Right atrium auricular region (tissue), 2 donors: ENCODE results near the gene MAN2A2. TPM values are rescaled to one million over a fixed set of nuclear protein-coding genes. Genes with fewer than 3 reads are reported as not detected.

Experiments used
- DNase-seq: peaks from one replicate; pipeline ENCODE4 v3.0.0-alpha.2; 2019; ENCODE audit warnings: low spot score
- H3K27ac ChIP-seq, 2 donors: fragments of 200-600 bp; sonication (generic); 1 replicate in 1 of 2; 2 replicates in 1 of 2; pipeline ENCODE4 v1.5.1; 2016 to 2019
- H3K27me3 ChIP-seq, 2 donors: fragments of 200-600 bp; sonication (generic); one replicate each; pipeline versions ENCODE4 v1.5.1 to v1.6.0; 2017 to 2019
- H3K36me3 ChIP-seq: fragments of 200-600 bp; sonication (generic); one replicate; pipeline ENCODE4 v1.5.1; 2016
- H3K4me1 ChIP-seq, 2 donors: fragments of 200-600 bp; sonication (generic); one replicate each; pipeline versions ENCODE4 v1.5.1 to v1.6.0; 2017 to 2019
- H3K4me3 ChIP-seq, 2 donors: fragments of 200-600 bp; sonication (generic); 1 replicate in 1 of 2; 2 replicates in 1 of 2; pipeline ENCODE4 v1.5.1; 2017 to 2019; ENCODE audit warnings: mild to moderate bottlenecking in 1 of 2, moderate library complexity in 1 of 2
- H3K9me3 ChIP-seq, 2 donors: fragments of 200-600 bp; sonication (generic); one replicate each; pipeline ENCODE4 v1.5.1; 2019
- CTCF ChIP-seq, 2 donors: fragments of 200-600 bp; sonication (generic); IDR thresholded peaks; one replicate each; pipeline ENCODE4 v1.5.1; 2019; ENCODE audit warnings: antibody characterized with exemption in 2 of 2
- total RNA-seq, 2 donors: library from RNA; depleted of rRNA; stranded (reverse); fragments of >200 nt; gene quantifications; one replicate each; pipeline ENCODE4 v1.1.0, GENCODE V29; 2016

MAN2A2 gene
- total RNA-seq, 2 donors from 2014 or later = 41.7 to 42.3 TPM

DNA sequence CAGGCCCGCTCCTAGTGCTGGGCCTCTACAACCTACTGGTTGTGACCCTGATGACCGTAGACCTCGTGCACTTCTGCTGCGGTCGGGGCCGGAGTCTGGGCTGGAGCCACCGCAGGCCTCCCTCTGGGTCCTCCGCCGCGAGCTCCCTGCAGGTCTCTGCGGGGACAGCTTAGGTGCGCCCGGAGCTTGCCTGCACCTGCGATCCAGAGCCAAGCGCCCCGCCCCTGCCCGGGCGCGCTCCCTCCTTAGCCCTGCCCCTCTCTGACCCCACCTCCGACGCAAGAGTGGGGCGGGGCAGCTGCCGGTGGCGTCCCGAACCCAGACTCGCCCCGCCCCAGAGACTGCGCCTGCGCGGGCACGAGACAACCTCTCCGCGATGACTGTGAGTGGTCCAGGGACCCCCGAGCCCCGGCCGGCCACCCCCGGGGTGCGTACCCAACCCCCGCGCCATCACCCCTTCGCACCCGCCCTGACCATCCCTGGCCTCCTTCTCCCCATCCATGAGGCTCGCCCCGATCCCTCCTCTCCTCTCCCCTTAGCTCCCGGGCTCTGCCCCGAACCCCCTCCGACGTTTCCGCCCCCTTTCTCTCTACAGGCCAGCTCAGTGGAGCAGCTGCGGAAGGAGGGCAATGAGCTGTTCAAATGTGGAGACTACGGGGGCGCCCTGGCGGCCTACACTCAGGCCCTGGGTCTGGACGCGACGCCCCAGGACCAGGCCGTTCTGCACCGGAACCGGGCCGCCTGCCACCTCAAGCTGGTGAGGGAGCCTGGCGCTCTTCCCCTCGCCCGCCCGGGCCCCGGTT, 32.0 kb downstream of the MAN2A2 start, which contains the start of gene UNC45A:
Gene UNC45A, plus strand, starts transcription at position 337 of the 803 bp plus-strand sequence. Its CDS starts 40 bp downstream, at position 377.
- Histone ChIP-seq H3K4me1 (peaks cover 0 to 49% of the 10 kb centered on the region in 2 donors), H3K27me3 (no peaks in the 10 kb centered on the region)

GRCh38 chr15:90936823-90937222, 33.7 kb downstream of the MAN2A2 start:
- Histone ChIP-seq H3K4me1 (peaks cover 0 to 33% of the 10 kb centered on the region in 2 donors), H3K36me3 (peaks cover 39% of the 10 kb centered on the region), H3K27me3 (no peaks in the 10 kb centered on the region), H3K27ac (no peak overlapping the region), H3K4me3 (no peak overlapping the region), H3K9me3 (no peaks in the 10 kb centered on the region)
- no peak for TF ChIP-seq CTCF (IDR thresholded peaks at IDR 0.05)
- DNase-seq = no peak

More for the DNA sequence above, 32.0 kb downstream of the MAN2A2 start, which contains the start of gene UNC45A:
- Histone ChIP-seq H3K4me3 (peak within 1 kb of the TSS; percentile 62 to 80), H3K27ac (peak within 1 kb of the TSS; percentile 81 to 86), H3K9me3 (no peaks in the 10 kb centered on the region), H3K36me3 (peaks cover 22% of the 10 kb centered on the region)
- DNase-seq = peak; percentile 88
- TF ChIP-seq CTCF (IDR thresholded peaks at IDR 0.05) = no peak

DNA sequence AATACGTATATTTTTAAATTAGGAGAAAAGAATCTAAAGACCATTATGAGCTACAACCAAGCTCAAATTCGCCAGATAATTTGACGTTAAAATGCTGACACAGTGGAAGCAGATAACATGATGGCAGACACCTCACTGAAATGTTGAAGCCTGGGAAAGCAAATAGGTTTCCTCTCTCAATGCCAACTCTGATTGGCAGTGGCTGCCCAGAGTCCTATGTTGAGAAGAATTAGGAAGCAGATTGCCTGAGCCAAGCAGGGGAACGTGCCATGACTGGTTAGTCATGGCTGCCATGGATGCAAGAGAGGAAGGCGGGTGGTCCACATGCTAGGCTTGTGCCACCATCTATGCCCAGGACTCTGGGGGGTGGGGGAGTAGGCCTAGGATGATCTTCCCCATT, 35.2 kb downstream of the MAN2A2 start:
- peaks cover 0 to 25% of the 10 kb centered on the region in 2 donors for H3K4me1 ChIP-seq
- no peak overlapping the region for H3K4me3 ChIP-seq
- no peak for TF ChIP-seq CTCF (IDR thresholded peaks at IDR 0.05)
- no peaks in the 10 kb centered on the region for H3K27me3 ChIP-seq
- H3K9me3 ChIP-seq = no peaks in the 10 kb centered on the region
- peaks cover 53% of the 10 kb centered on the region for H3K36me3 ChIP-seq
- DNase-seq = no peak
- no peak overlapping the region for H3K27ac ChIP-seq

GRCh38 chr15:90939756-90940155, 36.7 kb downstream of the MAN2A2 start:
- Histone ChIP-seq H3K27me3 (no peaks in the 10 kb centered on the region), H3K36me3 (peaks cover 68% of the 10 kb centered on the region), H3K4me1 (peaks cover 0 to 15% of the 10 kb centered on the region in 2 donors), H3K4me3 (no peak overlapping the region), H3K9me3 (no peaks in the 10 kb centered on the region), H3K27ac (no peak overlapping the region)
- TF ChIP-seq CTCF (IDR thresholded peaks at IDR 0.05) = no peak
- no peak for DNase-seq

- DNase-seq = no peak
Observed at GRCh38 chr15:90941038-90941437, 37.9 kb downstream of the MAN2A2 start.

More at GRCh38 chr15:90941038-90941437, 37.9 kb downstream of the MAN2A2 start:
- no peak for TF ChIP-seq CTCF (IDR thresholded peaks at IDR 0.05)
- H3K4me3 ChIP-seq = no peak overlapping the region
- H3K36me3 ChIP-seq = peaks cover 76% of the 10 kb centered on the region
- no peaks in the 10 kb centered on the region for H3K27me3 ChIP-seq
- H3K27ac ChIP-seq = no peak overlapping the region
- H3K9me3 ChIP-seq = no peaks in the 10 kb centered on the region
- H3K4me1 ChIP-seq = peaks cover 0 to 8% of the 10 kb centered on the region in 2 donors
